A549 (cell line): ENCODE measurements around the gene RLBP1.
"Not testable (repeated sequence)": the region's sequence is repeated elsewhere in the genome, so short reads cannot be mapped to it uniquely, and the experiment has no call there.

ENCODE experiments used
- CTCF ChIP-seq: fragments of >200 bp; sonication (Bioruptor Twin); formaldehyde crosslinking; IDR thresholded peaks from 3 replicates; pipeline ENCODE4 v1.5.1; 2016
- FOSB ChIP-seq: fragments of 250-450 bp; sonication (Bioruptor Pico); IDR thresholded peaks from 2 replicates; pipeline ENCODE4 v1.5.0; 2020; ENCODE audit warnings: mild to moderate bottlenecking, moderate library complexity
- KDM1A ChIP-seq: fragments of 200-600 bp; sonication (generic); IDR thresholded peaks from 2 replicates; pipeline ENCODE4 v1.6.1; 2016; ENCODE audit warnings: low read depth, mild to moderate bottlenecking
- NR3C1 ChIP-seq: fragments of >200 bp; sonication (Bioruptor Twin); formaldehyde crosslinking; IDR thresholded peaks from 3 replicates; pipeline ENCODE4 v1.6.1; 2017
- POLR2A ChIP-seq: IDR thresholded peaks from 2 replicates; pipeline ENCODE4 v1.6.1; 2012; ENCODE audit warnings: mild to moderate bottlenecking, low read length
- RAD21 ChIP-seq, 2 experiments: fragments of >200 bp in 1 of 2; sonication (Bioruptor Twin) in 1 of 2; formaldehyde crosslinking in 1 of 2; IDR thresholded peaks in 1 of 2; conservative IDR thresholded peaks in 1 of 2; 2 replicates in 1 of 2; 3 replicates in 1 of 2; pipeline ENCODE4 v1.6.1; 2012 to 2018; ENCODE audit warnings: inconsistent platforms in 1 of 2
- ZC3H11A ChIP-seq: fragments of 450-650 bp; IDR thresholded peaks from 2 replicates; pipeline ENCODE4 v1.6.1; 2014; ENCODE audit warnings: antibody characterized with exemption, mild to moderate bottlenecking
- TF ChIP-seq, protein P1 (sequence below): IDR thresholded peaks from 2 replicates; pipeline ENCODE4 v1.6.1; 2012; ENCODE audit warnings: low read depth, borderline replicate concordance
- TF ChIP-seq, protein P2 (sequence below): fragments of 450-650 bp; IDR thresholded peaks from 2 replicates; pipeline ENCODE4 v1.6.1; 2014; ENCODE audit warnings: antibody characterized with exemption

- not testable (repeated sequence) for TF ChIP-seq CTCF; POLR2A; RAD21 (conservative IDR thresholded peaks at IDR 0.05 in 1 of 2, IDR thresholded peaks at IDR 0.05 in 1 of 2); KDM1A; NR3C1; FOSB (CRISPR knock-in tag); ZC3H11A
- TF ChIP-seq, protein P1, sequence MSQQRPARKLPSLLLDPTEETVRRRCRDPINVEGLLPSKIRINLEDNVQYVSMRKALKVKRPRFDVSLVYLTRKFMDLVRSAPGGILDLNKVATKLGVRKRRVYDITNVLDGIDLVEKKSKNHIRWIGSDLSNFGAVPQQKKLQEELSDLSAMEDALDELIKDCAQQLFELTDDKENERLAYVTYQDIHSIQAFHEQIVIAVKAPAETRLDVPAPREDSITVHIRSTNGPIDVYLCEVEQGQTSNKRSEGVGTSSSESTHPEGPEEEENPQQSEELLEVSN: not testable (repeated sequence)
- TF ChIP-seq, protein P2, sequence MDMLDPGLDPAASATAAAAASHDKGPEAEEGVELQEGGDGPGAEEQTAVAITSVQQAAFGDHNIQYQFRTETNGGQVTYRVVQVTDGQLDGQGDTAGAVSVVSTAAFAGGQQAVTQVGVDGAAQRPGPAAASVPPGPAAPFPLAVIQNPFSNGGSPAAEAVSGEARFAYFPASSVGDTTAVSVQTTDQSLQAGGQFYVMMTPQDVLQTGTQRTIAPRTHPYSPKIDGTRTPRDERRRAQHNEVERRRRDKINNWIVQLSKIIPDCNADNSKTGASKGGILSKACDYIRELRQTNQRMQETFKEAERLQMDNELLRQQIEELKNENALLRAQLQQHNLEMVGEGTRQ: not testable (repeated sequence)
Measured at GRCh38 chr15:89250142-89250541, 28.8 kb upstream of the RLBP1 start.
